BJ (cell line): ENCODE data around the gene CLEC4G. TPM values are rescaled to one million over a fixed set of nuclear protein-coding genes. Genes with fewer than 3 reads are reported as not detected.

Experiments used
- CTCF ChIA-PET: fragments of 350-600 bp; formaldehyde crosslinking; extraction: SDS; loops from one replicate; lab custom pipeline; 2021; ENCODE audit warnings: antibody characterized with exemption, inconsistent platforms; lab: Yijun Ruan, JAX
- POLR2A ChIA-PET: fragments of 300-600 bp; sonication (Branson Sonifier 250); formaldehyde crosslinking; extraction: SDS; loops from one replicate; lab custom pipeline; 2021; ENCODE audit warnings: antibody characterized with exemption; lab: Charles Lee
- DNase-seq: peaks from one replicate; pipeline ENCODE4 v3.0.0-alpha.2; 2011; ENCODE audit warnings: low read depth
- H3K27me3 ChIP-seq: 2 replicates; pipeline ENCODE4 v1.6.0; 2011; ENCODE audit warnings: low read length; ENCODE audit not compliant: control insufficient read depth, insufficient read depth
- H3K36me3 ChIP-seq: 2 replicates; pipeline ENCODE4 v1.5.1; 2011; ENCODE audit warnings: low read length; ENCODE audit not compliant: control insufficient read depth, insufficient read depth
- H3K4me3 ChIP-seq: 2 replicates; pipeline ENCODE4 v1.5.1; 2011; ENCODE audit warnings: low read depth, mild to moderate bottlenecking, control low read depth, low read length
- polyA plus RNA-seq: library from polyadenylated mRNA; depleted of rRNA; stranded (reverse); fragments of >200 nt; gene quantifications from 2 replicates; pipeline ENCODE4 v1.2.3, GENCODE V29; 2011
- TF ChIP-seq, protein P1 (sequence below): IDR thresholded peaks from 2 replicates; pipeline ENCODE4 v1.5.1; 2011; ENCODE audit warnings: low read depth, mild to moderate bottlenecking, control low read depth, inconsistent platforms, low read length, moderate library complexity; ENCODE audit not compliant: insufficient read depth

The CLEC4G gene
- polyA plus RNA-seq, 1 experiment: not detected

DNA sequence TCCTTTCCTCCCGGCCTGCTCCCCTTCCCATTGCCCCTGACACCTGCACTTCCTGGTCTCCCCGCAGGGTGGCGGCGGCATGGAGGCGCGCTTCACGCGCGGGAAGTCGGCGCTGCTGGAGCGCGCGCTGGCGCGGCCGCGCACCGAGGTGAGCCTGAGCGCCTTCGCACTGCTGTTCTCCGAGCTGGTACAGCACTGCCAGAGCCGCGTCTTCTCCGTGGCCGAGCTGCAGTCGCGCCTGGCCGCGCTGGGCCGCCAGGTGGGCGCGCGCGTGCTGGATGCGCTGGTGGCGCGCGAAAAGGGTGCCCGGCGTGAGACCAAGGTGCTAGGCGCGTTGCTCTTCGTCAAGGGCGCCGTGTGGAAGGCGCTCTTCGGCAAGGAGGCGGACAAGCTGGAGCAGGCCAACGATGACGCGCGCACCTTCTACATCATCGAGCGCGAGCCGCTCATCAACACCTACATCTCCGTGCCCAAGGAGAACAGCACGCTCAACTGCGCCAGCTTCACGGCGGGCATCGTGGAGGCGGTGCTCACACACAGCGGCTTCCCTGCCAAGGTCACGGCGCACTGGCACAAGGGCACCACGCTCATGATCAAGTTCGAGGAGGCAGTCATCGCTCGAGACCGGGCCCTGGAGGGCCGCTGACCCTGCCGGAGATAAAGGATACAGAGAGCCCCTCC, 49.6 kb downstream of the CLEC4G start:
- DNase-seq: no peak
- POLR2A ChIA-PET: no interaction called here

DNA sequence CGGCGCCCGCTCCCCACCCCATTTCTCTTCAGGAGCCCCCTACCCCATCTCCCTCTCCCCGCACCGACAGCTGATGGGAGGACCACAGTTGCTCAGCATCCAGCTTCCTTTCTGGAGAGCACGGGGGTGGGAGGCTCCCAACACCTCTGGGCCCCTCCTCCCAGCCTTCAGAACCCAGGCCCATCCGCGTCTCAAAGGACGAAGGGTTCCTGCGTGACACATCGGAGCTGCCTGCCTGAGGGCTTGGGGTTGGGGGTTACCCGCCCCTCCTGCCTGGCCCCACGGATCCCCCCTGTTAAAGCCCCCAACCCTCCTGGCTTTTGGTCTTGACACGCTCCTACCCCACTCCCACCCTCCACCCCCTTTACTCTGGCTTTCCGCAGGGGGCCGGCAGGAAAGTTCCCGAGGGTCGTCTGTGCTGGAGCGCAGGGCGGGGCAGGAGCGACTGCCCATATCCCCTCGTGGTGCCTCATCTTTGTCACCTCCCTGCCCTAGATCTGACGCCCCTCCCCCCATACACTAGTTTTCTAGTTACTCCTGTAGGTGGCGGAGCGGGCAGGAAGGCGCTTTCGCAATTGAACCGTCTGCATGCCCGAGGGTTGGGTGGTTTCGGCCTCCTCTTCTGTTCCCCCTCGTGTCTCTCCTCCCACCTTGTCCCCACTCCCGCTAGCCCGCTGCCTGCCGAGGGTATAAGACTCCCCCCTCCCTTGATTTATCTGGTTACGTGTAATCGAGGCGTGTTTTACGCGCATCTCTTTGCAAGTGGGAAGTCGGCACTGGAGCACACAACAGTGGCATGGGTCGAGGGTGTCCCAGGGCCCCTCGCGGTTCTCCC, 50.4 kb downstream of the CLEC4G start:
- Histone ChIP-seq H3K36me3 (peaks cover 8% of the 10 kb centered on the region), H3K27me3 (no peaks in the 10 kb centered on the region; the same call in 1 of the 2 replicates), H3K4me3 (peak overlapping the region; percentile 100)
- CTCF ChIA-PET: interaction anchor here (0.6 to 3.0 kb wide), 55 partner anchors 9 to 582 kb away, joined by 3 to 91 read pairs (median 4); partner anchors contain the start of genes ARHGEF18, CLEC4M, PCP2 and PET100
- TF ChIP-seq, protein P1, sequence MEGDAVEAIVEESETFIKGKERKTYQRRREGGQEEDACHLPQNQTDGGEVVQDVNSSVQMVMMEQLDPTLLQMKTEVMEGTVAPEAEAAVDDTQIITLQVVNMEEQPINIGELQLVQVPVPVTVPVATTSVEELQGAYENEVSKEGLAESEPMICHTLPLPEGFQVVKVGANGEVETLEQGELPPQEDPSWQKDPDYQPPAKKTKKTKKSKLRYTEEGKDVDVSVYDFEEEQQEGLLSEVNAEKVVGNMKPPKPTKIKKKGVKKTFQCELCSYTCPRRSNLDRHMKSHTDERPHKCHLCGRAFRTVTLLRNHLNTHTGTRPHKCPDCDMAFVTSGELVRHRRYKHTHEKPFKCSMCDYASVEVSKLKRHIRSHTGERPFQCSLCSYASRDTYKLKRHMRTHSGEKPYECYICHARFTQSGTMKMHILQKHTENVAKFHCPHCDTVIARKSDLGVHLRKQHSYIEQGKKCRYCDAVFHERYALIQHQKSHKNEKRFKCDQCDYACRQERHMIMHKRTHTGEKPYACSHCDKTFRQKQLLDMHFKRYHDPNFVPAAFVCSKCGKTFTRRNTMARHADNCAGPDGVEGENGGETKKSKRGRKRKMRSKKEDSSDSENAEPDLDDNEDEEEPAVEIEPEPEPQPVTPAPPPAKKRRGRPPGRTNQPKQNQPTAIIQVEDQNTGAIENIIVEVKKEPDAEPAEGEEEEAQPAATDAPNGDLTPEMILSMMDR: peak; percentile 79
- no peak for DNase-seq
- POLR2A ChIA-PET: no interaction called here

More for the DNA sequence above, 49.6 kb downstream of the CLEC4G start:
- CTCF ChIA-PET: interaction anchor here (1.2 to 3.0 kb wide), 5 partner anchors 11 to 328 kb away, joined by 3 to 30 read pairs (median 20); no protein-coding TSS in a partner anchor
- TF ChIP-seq, protein P1: no peak
- H3K36me3 ChIP-seq: peaks cover 8% of the 10 kb centered on the region
- no peaks in the 10 kb centered on the region; the same call in 1 of the 2 replicates for H3K27me3 ChIP-seq
- H3K4me3 ChIP-seq: peak overlapping the region; percentile 100

DNA sequence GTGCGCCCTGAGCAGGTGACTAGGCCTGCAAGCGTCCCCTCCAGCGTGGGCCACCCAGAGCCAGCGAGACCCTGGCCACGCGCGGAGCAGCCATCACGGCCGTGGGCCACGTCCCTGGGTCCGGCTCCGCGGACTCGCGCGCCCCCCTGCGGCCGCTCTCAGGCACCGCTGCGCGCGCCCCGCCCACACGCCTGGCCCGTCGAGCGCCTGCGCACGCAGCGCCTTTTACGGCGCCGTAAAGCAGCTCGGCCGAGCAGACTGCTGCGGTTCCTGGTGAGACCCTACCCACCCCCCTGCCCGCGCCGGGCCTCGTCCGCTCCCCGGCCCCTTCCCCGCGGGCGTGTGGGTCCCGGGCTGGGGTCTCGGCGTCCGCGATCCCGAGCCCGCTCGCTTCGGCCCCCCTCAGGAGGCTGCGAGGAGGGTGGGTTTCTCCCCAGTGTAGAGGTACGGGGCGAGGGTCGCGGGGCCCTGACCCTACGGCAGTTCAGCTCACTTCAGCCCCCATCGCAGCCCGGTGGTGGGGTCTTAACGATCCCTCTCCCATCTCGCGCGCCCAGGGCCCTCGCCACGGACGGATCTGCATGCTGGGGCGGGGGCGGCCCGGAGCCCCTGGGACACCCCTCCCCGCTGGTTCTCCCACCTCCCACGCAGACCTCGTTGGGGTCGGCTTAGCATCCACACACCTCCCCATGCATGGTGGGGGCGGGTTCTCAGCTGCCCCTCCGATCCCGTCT, 51.1 kb downstream of the CLEC4G start, which contains the start of gene TRAPPC5:
Gene TRAPPC5, plus strand, starts transcription at position 228 of the 734 bp plus-strand sequence. CDS start 1,421 bp downstream, outside the sequence.
- H3K36me3 ChIP-seq: peaks cover 8% of the 10 kb centered on the region
- POLR2A ChIA-PET: no interaction called here
- no peaks in the 10 kb centered on the region; the same call in 1 of the 2 replicates for H3K27me3 ChIP-seq
- TF ChIP-seq, protein P1: peak; percentile 37; the same call in 1 of the 2 replicates
- CTCF ChIA-PET: interaction anchor here (0.6 to 3.0 kb wide), 55 partner anchors 8 to 581 kb away, joined by 3 to 91 read pairs (median 4); partner anchors contain the start of genes ARHGEF18, CLEC4M, PCP2 and PET100
- no peak for DNase-seq
- peak within 1 kb of the TSS; percentile 100 for H3K4me3 ChIP-seq

DNA sequence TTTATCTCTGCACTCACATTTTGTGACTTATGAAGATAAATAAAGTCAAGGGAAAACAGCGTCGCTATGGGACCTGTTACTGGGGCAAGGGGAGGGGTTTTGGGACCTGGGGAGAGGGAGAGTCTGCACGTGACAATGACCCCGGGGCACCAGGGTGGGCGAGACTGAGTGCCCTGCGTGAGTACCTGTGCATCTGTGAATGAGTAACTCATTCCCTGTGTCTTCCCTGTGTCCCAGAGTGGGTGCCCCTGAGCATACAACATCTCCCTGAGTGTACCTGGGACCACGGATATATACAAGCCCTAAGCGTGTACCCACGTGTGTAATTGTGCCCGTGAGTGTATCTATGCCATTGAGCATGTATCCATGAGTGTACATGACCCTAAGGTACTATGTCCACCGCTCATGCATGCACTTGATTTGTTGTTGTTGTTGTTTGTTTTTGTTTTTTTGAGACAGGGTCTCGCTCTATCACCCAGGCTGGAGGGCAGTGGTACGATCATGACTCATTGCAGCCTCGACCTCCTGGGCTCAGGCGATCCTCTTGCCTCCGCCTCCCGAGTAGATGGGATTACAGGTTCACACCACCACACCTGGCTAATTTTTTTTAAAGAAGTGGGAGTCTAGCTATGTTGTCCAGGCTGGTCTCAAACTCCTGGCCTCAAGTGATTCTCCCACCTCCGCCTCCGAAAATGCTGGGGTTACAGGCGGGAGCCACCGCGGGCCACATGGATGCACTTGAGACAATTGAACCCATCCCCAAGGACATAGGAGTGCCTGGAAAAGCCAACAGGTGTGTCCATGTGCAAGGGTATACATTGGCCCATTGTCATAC, 51.9 kb downstream of the CLEC4G start:
- TF ChIP-seq, protein P1: no peak
- H3K36me3 ChIP-seq: peaks cover 8% of the 10 kb centered on the region
- ChIA-PET POLR2A (no interaction called here), CTCF (interaction anchor here (0.7 to 3.0 kb wide), 25 partner anchors 10 to 331 kb away, joined by 3 to 91 read pairs (median 5); partner anchors contain the start of genes ARHGEF18, CLEC4M, PCP2 and RETN)
- no peaks in the 10 kb centered on the region; the same call in 1 of the 2 replicates for H3K27me3 ChIP-seq
- DNase-seq: no peak
- H3K4me3 ChIP-seq: peak overlapping the region; percentile 10; the same call in 1 of the 2 replicates
